ENCODE results near the gene SDC3.

GRCh38 chr1:30904191-30904961, 4.2 kb downstream of the SDC3 start:
- no peak for TF ChIP-seq CTCF (IDR thresholded peaks at IDR 0.05)
- no peak for TF ChIP-seq POLR2A (IDR thresholded peaks at IDR 0.05)

All from heart left ventricle (tissue), 13 donors.